CD4-positive, alpha-beta T cell treated with Interleukin-12 subunit alpha and Interleukin-12 subunit beta, for 1 hour (primary cell): ENCODE measurements around the gene DHCR24.

ENCODE experiments used
- DNase-seq: peaks from one replicate; pipeline ENCODE4 v3.0.0-alpha.2; 2020

Gene DHCR24

GRCh38 chr1:54814571-54814970, 72.4 kb downstream of the DHCR24 start:
- DNase-seq, result no peak

DNA sequence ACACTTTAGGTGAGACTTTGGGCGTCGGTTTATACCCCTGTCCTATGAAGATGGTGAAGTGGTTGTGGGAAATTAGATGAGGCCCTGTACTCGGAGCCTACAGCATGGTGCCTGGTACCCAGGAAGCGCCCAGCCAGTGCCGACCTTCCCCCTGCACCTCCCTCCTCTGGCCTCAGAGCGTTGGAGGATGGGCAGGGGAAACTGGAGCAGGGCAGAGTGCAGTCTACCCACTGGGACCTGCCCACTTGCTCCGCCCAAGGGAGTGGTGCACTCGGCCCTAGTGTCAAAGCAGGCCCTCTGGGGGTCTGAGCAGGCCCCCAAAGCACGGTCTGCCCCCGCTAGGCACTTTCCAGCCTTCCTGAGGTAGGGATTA, 72.9 kb downstream of the DHCR24 start:
- DNase-seq, result no peak

DNA sequence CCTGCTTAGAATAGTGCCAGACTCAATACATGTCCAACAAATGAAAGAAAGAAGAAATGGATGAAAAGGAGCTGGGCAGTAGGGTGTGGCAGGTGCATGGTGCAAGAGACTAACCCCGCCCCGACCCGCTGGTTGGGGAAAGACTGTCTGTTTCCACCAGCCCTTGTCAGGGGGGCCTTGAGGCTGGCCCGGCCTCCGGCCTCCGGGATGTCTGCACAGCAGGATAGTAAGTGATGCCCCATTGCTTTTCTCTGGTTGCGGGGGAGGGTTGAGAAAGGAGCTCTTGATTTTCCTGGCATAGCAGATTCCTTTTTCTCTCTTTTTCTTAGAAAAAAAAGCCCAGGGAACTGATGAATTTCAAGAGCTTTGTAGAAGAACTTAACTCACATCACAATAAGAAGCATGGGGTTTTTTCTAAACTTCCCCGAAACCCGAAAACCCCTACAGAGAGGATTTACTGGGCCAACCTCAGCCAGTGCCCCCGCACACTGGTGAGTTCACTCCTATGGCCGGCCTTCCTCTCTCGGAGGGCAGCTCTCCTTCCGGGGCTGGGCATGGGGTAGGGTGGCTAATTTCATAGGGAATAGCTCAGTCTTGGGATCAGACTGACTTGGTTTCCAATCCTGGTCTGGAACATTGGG, 73.4 kb downstream of the DHCR24 start:
- DNase-seq, result no peak

- no peak for DNase-seq
Measured at GRCh38 chr1:54812801-54813484, 74.1 kb downstream of the DHCR24 start.

GRCh38 chr1:54811739-54812655, 75.0 kb downstream of the DHCR24 start:
- DNase-seq, result no peak

DNA sequence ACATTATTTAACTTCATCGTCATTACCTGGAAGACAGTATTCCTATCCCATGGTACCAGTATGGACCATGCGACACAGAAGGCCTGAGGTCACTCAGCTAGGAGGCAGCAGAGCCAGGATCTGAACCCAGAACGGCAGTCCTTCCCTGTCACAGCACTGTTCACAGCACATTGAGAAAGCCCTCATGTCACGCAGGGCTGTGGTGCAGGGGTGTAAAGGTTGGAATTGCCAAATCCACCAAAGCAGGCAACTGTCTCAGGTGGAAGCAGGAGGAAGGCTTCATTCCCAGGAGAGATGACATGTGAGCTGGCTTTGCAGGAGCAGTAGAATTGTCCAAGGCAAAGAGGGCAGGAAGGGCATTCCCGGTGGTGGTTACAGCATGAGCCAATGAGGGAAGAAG, 75.9 kb downstream of the DHCR24 start:
- DNase-seq, result no peak

GRCh38 chr1:54810153-54810942, 76.6 kb downstream of the DHCR24 start:
- peak; percentile 72 for DNase-seq

DNA sequence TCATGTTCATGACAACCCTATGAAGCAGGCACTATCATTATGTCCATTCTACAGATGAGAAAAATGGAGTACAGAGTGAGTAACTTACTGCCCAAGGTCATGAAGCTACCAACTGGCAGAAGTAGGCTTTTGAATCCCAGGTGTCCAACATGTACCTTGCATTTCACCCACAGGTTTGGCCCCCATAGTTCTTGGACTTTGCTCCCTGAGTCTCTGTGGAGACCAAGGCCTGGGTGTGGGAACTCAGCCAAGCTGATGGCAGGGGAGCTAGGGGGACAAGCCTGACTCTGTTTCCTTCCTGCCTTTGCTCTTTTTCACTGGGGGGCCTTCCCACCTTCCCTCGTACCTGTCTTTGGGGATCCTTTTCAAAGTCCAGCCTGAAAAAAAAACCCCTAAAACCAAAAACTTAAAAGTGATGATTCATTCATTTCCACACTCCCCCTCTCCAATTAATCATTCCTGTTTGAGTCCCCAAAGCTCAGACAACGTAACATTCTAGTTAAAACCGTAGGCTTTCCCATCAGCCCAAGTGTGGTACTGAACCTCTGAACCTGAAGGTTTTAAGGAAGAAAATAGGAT, 77.4 kb downstream of the DHCR24 start:
- no peak for DNase-seq

- DNase-seq, result no peak
Measured at GRCh38 chr1:54808443-54809207, 78.4 kb downstream of the DHCR24 start.

GRCh38 chr1:54807756-54808155, 79.2 kb downstream of the DHCR24 start:
- no peak for DNase-seq

- DNase-seq, result peak; percentile 58
Measured at GRCh38 chr1:54806931-54807611, 79.9 kb downstream of the DHCR24 start.

- DNase-seq, result no peak
Measured at GRCh38 chr1:54805981-54806381, 81.0 kb downstream of the DHCR24 start.

DNA sequence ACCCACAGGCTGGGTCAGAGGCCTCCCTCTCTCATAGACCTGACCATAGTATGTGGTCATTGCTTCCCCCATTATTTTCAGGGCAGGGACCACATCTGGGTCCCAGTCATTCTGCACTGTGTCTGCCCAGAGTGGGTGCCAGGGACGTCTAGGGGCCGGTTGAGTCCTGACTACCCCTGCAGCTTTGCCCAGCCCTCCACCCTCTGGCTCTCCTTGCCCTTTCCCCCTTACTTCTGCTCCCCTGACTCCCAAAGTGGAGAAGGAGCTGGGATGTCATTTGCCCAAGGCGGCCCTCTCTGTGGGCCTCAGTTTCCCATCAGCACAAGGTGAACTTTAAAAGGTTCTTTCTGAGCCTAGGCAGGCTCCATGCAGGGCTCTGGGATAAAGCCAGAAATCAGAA, 81.5 kb downstream of the DHCR24 start:
- no peak for DNase-seq

- DNase-seq, result no peak
Measured at GRCh38 chr1:54804471-54805132, 82.4 kb downstream of the DHCR24 start.

GRCh38 chr1:54803761-54804470, 83.1 kb downstream of the DHCR24 start:
- DNase-seq, result no peak

- peak; percentile 71 for DNase-seq
Measured at GRCh38 chr1:54800899-54801759, 85.9 kb downstream of the DHCR24 start, which contains the start of gene TTC22. Gene TTC22 (minus strand): TSS chr1:54801323. CDS start chr1:54801163, 160 bp downstream.

GRCh38 chr1:54800041-54800898, 86.7 kb downstream of the DHCR24 start:
- DNase-seq, result no peak
